ENCODE results near the gene EPB41L2.

- no peak for TF ChIP-seq SMAD4 (CRISPR knock-in tag; IDR thresholded peaks at IDR 0.05)
- TF ChIP-seq, protein P1, sequence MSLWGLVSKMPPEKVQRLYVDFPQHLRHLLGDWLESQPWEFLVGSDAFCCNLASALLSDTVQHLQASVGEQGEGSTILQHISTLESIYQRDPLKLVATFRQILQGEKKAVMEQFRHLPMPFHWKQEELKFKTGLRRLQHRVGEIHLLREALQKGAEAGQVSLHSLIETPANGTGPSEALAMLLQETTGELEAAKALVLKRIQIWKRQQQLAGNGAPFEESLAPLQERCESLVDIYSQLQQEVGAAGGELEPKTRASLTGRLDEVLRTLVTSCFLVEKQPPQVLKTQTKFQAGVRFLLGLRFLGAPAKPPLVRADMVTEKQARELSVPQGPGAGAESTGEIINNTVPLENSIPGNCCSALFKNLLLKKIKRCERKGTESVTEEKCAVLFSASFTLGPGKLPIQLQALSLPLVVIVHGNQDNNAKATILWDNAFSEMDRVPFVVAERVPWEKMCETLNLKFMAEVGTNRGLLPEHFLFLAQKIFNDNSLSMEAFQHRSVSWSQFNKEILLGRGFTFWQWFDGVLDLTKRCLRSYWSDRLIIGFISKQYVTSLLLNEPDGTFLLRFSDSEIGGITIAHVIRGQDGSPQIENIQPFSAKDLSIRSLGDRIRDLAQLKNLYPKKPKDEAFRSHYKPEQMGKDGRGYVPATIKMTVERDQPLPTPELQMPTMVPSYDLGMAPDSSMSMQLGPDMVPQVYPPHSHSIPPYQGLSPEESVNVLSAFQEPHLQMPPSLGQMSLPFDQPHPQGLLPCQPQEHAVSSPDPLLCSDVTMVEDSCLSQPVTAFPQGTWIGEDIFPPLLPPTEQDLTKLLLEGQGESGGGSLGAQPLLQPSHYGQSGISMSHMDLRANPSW (CRISPR knock-in tag; conservative IDR thresholded peaks at IDR 0.05; ENCODE audit: low read depth): no peak
- no peak for TF ChIP-seq CTCF (IDR thresholded peaks at IDR 0.05)
- TF ChIP-seq ZNF232 (CRISPR knock-in tag; IDR thresholded peaks at IDR 0.05): no peak
- no peak for TF ChIP-seq ATF6 (CRISPR knock-in tag; IDR thresholded peaks at IDR 0.05)
- no peak for TF ChIP-seq USF1 (CRISPR knock-in tag; IDR thresholded peaks at IDR 0.05)
- TF ChIP-seq, protein P2, sequence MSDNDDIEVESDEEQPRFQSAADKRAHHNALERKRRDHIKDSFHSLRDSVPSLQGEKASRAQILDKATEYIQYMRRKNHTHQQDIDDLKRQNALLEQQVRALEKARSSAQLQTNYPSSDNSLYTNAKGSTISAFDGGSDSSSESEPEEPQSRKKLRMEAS (CRISPR knock-in tag; IDR thresholded peaks at IDR 0.05): no peak
- TF ChIP-seq SMAD3 (CRISPR knock-in tag; IDR thresholded peaks at IDR 0.05; ENCODE audit: borderline replicate concordance): no peak
- no peak for TF ChIP-seq FOXP4 (CRISPR knock-in tag; IDR thresholded peaks at IDR 0.05)
- TF ChIP-seq ZNF423 (CRISPR knock-in tag; IDR thresholded peaks at IDR 0.05): no peak
These were observed 209.4 kb downstream of the EPB41L2 start for GRCh38 chr6:130853555-130854183.
